GM06990 (cell line): ENCODE measurements around the gene NFATC2.

Experiments
- DNase-seq: peaks from one replicate; pipeline ENCODE4 v3.0.0-alpha.2; 2011; ENCODE audit not compliant: insufficient read length; ENCODE audit errors: extremely low read depth
- H3K27me3 ChIP-seq: replicated peaks from 2 replicates; pipeline ENCODE4 v1.6.0; 2011; ENCODE audit warnings: low read length; ENCODE audit not compliant: control insufficient read depth, insufficient read depth
- H3K36me3 ChIP-seq: 2 replicates; pipeline ENCODE4 v1.5.1; 2011; ENCODE audit warnings: low read length; ENCODE audit not compliant: control insufficient read depth, insufficient read depth
- H3K4me3 ChIP-seq: replicated peaks from 2 replicates; pipeline ENCODE4 v1.5.1; 2011; ENCODE audit warnings: low read depth, mild to moderate bottlenecking, control low read depth, low read length
- TF ChIP-seq, protein P1 (sequence below): IDR thresholded peaks from 2 replicates; pipeline ENCODE4 v1.5.1; 2011; ENCODE audit warnings: low read length, control low read depth, mild to moderate bottlenecking, inconsistent platforms; ENCODE audit not compliant: insufficient read depth, poor library complexity, severe bottlenecking

Gene NFATC2

DNA sequence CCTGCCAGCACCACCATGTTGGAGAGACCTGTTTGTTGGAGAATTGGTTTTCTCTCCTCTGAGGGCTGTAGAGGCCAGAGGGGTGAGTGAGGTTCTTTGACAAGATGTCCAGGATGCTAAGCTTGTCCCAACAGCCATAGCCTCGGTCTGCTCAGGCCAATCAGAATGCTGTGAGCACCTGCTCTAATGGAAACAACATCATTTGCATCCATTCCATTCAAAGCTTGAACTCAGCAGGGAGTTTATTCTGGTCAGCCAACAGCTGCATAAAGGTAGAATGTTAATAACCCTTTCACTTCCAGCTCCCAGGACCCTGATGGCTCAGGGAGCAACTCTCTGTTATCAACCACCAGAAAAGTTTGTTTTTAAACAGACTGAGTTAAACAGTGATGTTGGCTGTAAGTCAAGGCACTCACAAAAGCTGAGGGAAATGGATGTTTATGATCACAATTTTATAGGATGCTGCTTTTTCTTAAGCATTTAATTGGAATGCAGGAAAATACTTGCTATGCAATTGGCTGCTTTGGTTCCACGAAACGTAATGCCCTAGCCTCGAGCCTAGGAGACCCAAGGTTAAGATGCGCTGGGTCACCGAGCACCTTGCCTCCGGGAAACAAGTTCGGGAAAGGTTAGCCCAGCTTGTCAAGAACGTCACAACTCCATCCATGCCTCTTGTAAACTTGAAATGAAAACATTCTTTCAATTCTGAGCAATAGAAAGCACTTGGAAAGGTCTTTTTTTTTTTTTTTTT lies 155.2 kb downstream of the NFATC2 start:
- no peak overlapping the region for H3K4me3 ChIP-seq
- TF ChIP-seq, protein P1, sequence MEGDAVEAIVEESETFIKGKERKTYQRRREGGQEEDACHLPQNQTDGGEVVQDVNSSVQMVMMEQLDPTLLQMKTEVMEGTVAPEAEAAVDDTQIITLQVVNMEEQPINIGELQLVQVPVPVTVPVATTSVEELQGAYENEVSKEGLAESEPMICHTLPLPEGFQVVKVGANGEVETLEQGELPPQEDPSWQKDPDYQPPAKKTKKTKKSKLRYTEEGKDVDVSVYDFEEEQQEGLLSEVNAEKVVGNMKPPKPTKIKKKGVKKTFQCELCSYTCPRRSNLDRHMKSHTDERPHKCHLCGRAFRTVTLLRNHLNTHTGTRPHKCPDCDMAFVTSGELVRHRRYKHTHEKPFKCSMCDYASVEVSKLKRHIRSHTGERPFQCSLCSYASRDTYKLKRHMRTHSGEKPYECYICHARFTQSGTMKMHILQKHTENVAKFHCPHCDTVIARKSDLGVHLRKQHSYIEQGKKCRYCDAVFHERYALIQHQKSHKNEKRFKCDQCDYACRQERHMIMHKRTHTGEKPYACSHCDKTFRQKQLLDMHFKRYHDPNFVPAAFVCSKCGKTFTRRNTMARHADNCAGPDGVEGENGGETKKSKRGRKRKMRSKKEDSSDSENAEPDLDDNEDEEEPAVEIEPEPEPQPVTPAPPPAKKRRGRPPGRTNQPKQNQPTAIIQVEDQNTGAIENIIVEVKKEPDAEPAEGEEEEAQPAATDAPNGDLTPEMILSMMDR, result no peak
- no peak for DNase-seq
- H3K27me3 ChIP-seq, result no peaks in the 10 kb centered on the region
- peaks cover 5% of the 10 kb centered on the region for H3K36me3 ChIP-seq

DNA sequence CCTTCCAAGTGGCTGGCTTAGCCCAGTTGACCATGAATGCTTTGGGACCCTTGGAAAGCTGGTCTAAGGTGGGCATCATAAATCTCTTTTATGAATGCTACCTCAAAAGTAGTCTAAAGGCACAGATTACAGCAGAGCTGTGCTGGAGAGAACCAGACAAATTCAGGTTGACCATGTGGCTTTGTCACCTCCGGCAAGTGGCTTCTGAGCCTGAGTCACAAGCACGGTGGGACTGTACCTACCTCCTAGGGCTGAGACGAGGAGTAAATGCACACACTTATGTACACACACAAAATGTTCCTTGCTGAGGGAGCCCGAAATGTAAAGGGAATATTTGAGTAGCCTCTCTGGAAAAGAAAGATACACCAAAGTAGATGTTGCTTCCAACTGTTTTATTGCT lies 155.9 kb downstream of the NFATC2 start:
- TF ChIP-seq, protein P1, result no peak
- DNase-seq, result no peak
- no peak overlapping the region for H3K4me3 ChIP-seq
- H3K36me3 ChIP-seq, result peaks cover 5% of the 10 kb centered on the region
- H3K27me3 ChIP-seq, result no peaks in the 10 kb centered on the region

GRCh38 chr20:51385646-51386530 lies 156.6 kb downstream of the NFATC2 start:
- Histone ChIP-seq H3K36me3 (peaks cover 5% of the 10 kb centered on the region), H3K27me3 (no peaks in the 10 kb centered on the region), H3K4me3 (no peak overlapping the region)
- no peak for DNase-seq
- TF ChIP-seq, protein P1, result peak; percentile 73

DNA sequence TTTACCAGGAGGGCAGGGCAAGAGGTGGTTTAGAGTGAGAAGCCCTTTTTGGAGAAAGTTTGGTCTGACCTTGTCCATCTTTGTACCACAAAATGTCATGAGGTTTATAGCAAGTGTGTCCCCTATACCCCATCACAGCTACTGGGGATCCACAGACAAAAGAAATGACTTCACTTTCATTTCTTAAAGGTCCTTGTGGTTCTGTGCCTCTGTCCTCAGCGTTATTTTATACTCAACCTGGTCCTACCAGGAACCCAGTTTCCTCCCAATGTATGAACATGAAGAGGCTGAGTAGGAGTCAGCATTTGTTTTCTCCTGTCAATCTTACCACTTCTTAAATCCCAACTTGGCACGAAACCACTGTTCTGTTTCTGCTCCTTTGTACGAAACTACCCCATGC lies 157.6 kb downstream of the NFATC2 start:
- TF ChIP-seq, protein P1, result no peak
- no peaks in the 10 kb centered on the region; the same call in none of the 2 replicates for H3K36me3 ChIP-seq
- DNase-seq, result no peak
- no peaks in the 10 kb centered on the region for H3K27me3 ChIP-seq
- H3K4me3 ChIP-seq, result no peak overlapping the region

DNA sequence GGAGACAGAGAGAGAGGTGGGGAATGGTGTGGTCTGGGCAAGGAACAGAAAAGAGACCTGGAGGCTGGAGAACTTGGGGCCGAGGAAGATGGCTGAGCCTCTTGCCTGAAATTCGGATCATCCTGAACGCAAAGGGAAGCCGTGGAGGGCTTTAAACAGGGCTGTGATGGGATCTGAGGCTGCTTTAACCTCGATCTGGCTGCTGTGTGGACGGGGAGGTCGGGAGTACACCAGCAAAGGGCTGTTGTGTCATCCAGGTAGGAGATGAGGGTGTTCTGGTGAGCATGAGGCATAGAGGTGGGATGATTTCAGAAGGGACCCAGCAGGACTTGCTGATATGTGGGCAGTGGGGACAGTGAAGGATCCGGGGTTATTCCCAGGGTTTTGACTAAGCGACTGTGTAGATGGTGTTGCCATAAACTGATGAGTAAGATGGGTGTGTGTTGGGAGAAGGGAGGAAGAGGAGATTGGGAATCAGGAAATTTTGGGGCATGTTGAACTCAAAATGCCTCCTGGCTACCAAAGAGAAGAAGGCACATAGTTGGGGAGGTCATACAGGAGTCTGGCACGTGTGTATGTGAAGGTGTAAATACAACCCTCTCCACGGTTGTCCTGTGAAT lies 158.5 kb downstream of the NFATC2 start:
- H3K27me3 ChIP-seq, result no peaks in the 10 kb centered on the region
- TF ChIP-seq, protein P1, result no peak

More for the DNA sequence above, 158.5 kb downstream of the NFATC2 start:
- H3K4me3 ChIP-seq, result no peak overlapping the region
- no peaks in the 10 kb centered on the region for H3K36me3 ChIP-seq
- no peak for DNase-seq
